Tibial nerve (tissue), 3 donors: Measurements from ENCODE around the gene DTX3L.

Source experiments
- POLR2A ChIP-seq, 2 donors: fragments of 450-650 bp; IDR thresholded peaks; one replicate each; pipeline ENCODE4 v1.6.1; 2017; ENCODE audit warnings: antibody characterized with exemption in 2 of 2, mild to moderate bottlenecking in 2 of 2, moderate library complexity in 2 of 2
- TF ChIP-seq, protein P1 (sequence below), 5 experiments: fragments of 200-600 bp in 3 of 5; fragments of 450-650 bp in 2 of 5; sonication (generic) in 3 of 5; IDR thresholded peaks; one replicate each; pipeline ENCODE4 v1.5.1; 2016 to 2019; ENCODE audit warnings: antibody characterized with exemption in 5 of 5, mild to moderate bottlenecking in 3 of 5, moderate library complexity in 2 of 5

DNA sequence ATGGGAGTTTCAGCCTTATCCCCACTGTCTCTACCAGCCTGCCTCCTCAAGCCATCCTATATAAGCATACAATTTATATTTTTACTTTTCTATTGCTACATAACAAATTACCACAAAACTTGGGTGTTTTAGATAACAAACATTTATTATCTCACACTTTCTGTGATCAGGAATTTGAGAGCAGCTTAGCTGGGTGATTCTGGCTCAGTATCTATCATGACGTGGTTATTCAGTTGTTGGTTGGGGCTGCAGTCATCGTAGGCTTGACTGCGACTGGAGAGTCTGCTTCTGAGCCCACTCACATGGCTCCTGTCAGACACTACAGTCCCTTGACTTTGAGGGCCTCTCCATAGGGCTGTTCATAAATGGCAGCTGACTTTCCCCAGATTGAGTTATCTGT, 34.0 kb downstream of the DTX3L start:
- no peak for TF ChIP-seq POLR2A (IDR thresholded peaks at IDR 0.05)
- TF ChIP-seq, protein P1, sequence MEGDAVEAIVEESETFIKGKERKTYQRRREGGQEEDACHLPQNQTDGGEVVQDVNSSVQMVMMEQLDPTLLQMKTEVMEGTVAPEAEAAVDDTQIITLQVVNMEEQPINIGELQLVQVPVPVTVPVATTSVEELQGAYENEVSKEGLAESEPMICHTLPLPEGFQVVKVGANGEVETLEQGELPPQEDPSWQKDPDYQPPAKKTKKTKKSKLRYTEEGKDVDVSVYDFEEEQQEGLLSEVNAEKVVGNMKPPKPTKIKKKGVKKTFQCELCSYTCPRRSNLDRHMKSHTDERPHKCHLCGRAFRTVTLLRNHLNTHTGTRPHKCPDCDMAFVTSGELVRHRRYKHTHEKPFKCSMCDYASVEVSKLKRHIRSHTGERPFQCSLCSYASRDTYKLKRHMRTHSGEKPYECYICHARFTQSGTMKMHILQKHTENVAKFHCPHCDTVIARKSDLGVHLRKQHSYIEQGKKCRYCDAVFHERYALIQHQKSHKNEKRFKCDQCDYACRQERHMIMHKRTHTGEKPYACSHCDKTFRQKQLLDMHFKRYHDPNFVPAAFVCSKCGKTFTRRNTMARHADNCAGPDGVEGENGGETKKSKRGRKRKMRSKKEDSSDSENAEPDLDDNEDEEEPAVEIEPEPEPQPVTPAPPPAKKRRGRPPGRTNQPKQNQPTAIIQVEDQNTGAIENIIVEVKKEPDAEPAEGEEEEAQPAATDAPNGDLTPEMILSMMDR (IDR thresholded peaks at IDR 0.05): no peak
